Neural progenitor cell (in vitro differentiated cells): ENCODE results near the gene MYO1D. TPM values are rescaled to one million over a fixed set of nuclear protein-coding genes. Genes with fewer than 3 reads are reported as not detected.

ENCODE experiments used
- DNase-seq: peaks from one replicate; pipeline ENCODE4 v3.0.0-alpha.2; 2016; ENCODE audit warnings: low spot score
- H2AFZ ChIP-seq: fragments of 200-600 bp; sonication (generic); replicated peaks from 2 replicates; pipeline ENCODE4 v1.6.1; 2016; ENCODE audit warnings: antibody characterized with exemption
- H3F3A ChIP-seq: fragments of 200-600 bp; sonication (generic); 2 replicates; pipeline ENCODE4 v1.6.1; 2016; ENCODE audit warnings: antibody characterized with exemption, low read depth
- H3K27ac ChIP-seq: fragments of 200-600 bp; sonication (generic); 2 replicates; pipeline ENCODE4 v1.5.1; 2016; ENCODE audit warnings: mild to moderate bottlenecking
- H3K27me3 ChIP-seq: fragments of 200-600 bp; sonication (generic); 2 replicates; pipeline ENCODE4 v1.6.1; 2016; ENCODE audit warnings: mild to moderate bottlenecking, moderate library complexity
- H3K36me3 ChIP-seq: fragments of 200-600 bp; sonication (generic); 2 replicates; pipeline ENCODE4 v1.5.1; 2016
- H3K4me1 ChIP-seq: fragments of 200-600 bp; sonication (generic); 2 replicates; pipeline ENCODE4 v1.6.1; 2016; ENCODE audit warnings: mixed run types
- H3K4me2 ChIP-seq: fragments of 200-600 bp; sonication (generic); 2 replicates; pipeline ENCODE4 v1.6.1; 2016
- H3K4me3 ChIP-seq: fragments of 200-600 bp; sonication (generic); 2 replicates; pipeline ENCODE4 v1.5.1; 2016
- H3K79me2 ChIP-seq: fragments of 200-600 bp; sonication (generic); 2 replicates; pipeline ENCODE4 v1.6.1; 2016; ENCODE audit warnings: low read depth
- H3K9ac ChIP-seq: fragments of 200-600 bp; sonication (generic); 2 replicates; pipeline ENCODE4 v1.6.1; 2016
- H3K9me3 ChIP-seq: fragments of 200-600 bp; sonication (generic); 2 replicates; pipeline ENCODE4 v1.5.1; 2016; ENCODE audit warnings: low read depth
- H4K20me1 ChIP-seq: fragments of 200-600 bp; sonication (generic); 2 replicates; pipeline ENCODE4 v1.6.1; 2016; ENCODE audit warnings: low read depth
- H3K27ac Mint-ChIP-seq: 3 replicates; pipeline ENCODE4 v1.8.0; 2021; ENCODE audit warnings: mixed read lengths
- H3K27me3 Mint-ChIP-seq: 2 replicates; pipeline ENCODE4 v1.8.0; 2022; ENCODE audit warnings: low read depth, mild to moderate bottlenecking, inconsistent platforms, moderate library complexity, mixed read lengths; ENCODE audit not compliant: insufficient read depth
- H3K36me3 Mint-ChIP-seq: 3 replicates; pipeline ENCODE4 v1.8.0; 2021; ENCODE audit warnings: mixed read lengths
- H3K4me1 Mint-ChIP-seq: 3 replicates; pipeline ENCODE4 v1.8.0; 2021; ENCODE audit warnings: mixed read lengths
- H3K4me3 Mint-ChIP-seq: 3 replicates; pipeline ENCODE4 v1.8.0; 2021; ENCODE audit warnings: mild to moderate bottlenecking, moderate library complexity, mixed read lengths
- H3K9me3 Mint-ChIP-seq: 3 replicates; pipeline ENCODE4 v1.8.0; 2020; ENCODE audit warnings: mixed read lengths
- CTCF ChIP-seq: fragments of 200-600 bp; sonication (generic); IDR thresholded peaks from 2 replicates; pipeline ENCODE4 v1.5.1; 2017; ENCODE audit warnings: antibody characterized with exemption, mild to moderate bottlenecking
- EZH2 ChIP-seq: fragments of 200-600 bp; sonication (generic); IDR thresholded peaks from 2 replicates; pipeline ENCODE4 v1.6.1; 2017; ENCODE audit warnings: antibody characterized with exemption, mild to moderate bottlenecking, moderate library complexity
- EZH2phosphoT487 ChIP-seq: fragments of 200-600 bp; sonication (generic); IDR thresholded peaks from 2 replicates; pipeline ENCODE4 v1.6.1; 2017; ENCODE audit warnings: antibody characterized with exemption
- total RNA-seq: library from RNA; depleted of rRNA; stranded (reverse); fragments of >200 nt; gene quantifications from 2 replicates; pipeline ENCODE4 v1.2.3, GENCODE V29; 2015; ENCODE audit warnings: low replicate concordance

MYO1D gene
- total RNA-seq, 1 donor from 2014 or later, result 6.2 TPM

GRCh38 chr17:32514606-32515005, 362.3 kb downstream of the MYO1D start:
- Mint-ChIP-seq H3K36me3 (no peaks in the 10 kb centered on the region), H3K9me3 (no peaks in the 10 kb centered on the region), H3K4me3 (no peak overlapping the region), H3K27ac (no peak overlapping the region), H3K4me1 (peaks cover 59% of the 10 kb centered on the region), H3K27me3 (peaks cover 3% of the 10 kb centered on the region)
- Histone ChIP-seq H3K9ac (no peak overlapping the region), H3K27me3 (peaks cover 7% of the 10 kb centered on the region), H3F3A (peaks cover 30% of the 10 kb centered on the region), H4K20me1 (no peaks in the 10 kb centered on the region), H3K27ac (no peak overlapping the region), H3K4me3 (no peak overlapping the region), H3K4me1 (peaks cover 41% of the 10 kb centered on the region), H3K79me2 (no peaks in the 10 kb centered on the region), H3K4me2 (no peak overlapping the region), H2AFZ (no peak overlapping the region), H3K36me3 (no peaks in the 10 kb centered on the region), H3K9me3 (no peaks in the 10 kb centered on the region)
- DNase-seq, result no peak
- TF ChIP-seq CTCF, result no peak
- TF ChIP-seq EZH2phosphoT487, result no peak
- TF ChIP-seq EZH2, result no peak

GRCh38 chr17:32513579-32513978, 363.3 kb downstream of the MYO1D start:
- Histone ChIP-seq H3K36me3 (no peaks in the 10 kb centered on the region), H3K4me3 (no peak overlapping the region), H4K20me1 (no peaks in the 10 kb centered on the region), H2AFZ (no peak overlapping the region), H3K9me3 (no peaks in the 10 kb centered on the region), H3K4me1 (peaks cover 35% of the 10 kb centered on the region), H3K4me2 (no peak overlapping the region), H3K27ac (no peak overlapping the region), H3K79me2 (no peaks in the 10 kb centered on the region), H3K9ac (no peak overlapping the region), H3F3A (peaks cover 22% of the 10 kb centered on the region), H3K27me3 (peaks cover 6% of the 10 kb centered on the region)
- Mint-ChIP-seq H3K4me1 (peaks cover 55% of the 10 kb centered on the region), H3K36me3 (no peaks in the 10 kb centered on the region), H3K27ac (no peak overlapping the region), H3K4me3 (no peak overlapping the region), H3K9me3 (no peaks in the 10 kb centered on the region), H3K27me3 (peaks cover 3% of the 10 kb centered on the region)
- TF ChIP-seq EZH2phosphoT487 (no peak), CTCF (no peak), EZH2 (no peak)
- DNase-seq, result no peak

GRCh38 chr17:32512328-32512727, 364.6 kb downstream of the MYO1D start:
- H4K20me1 ChIP-seq, result no peaks in the 10 kb centered on the region
- Mint-ChIP-seq H3K36me3 (no peaks in the 10 kb centered on the region), H3K9me3 (no peaks in the 10 kb centered on the region), H3K4me3 (no peak overlapping the region), H3K27me3 (no peaks in the 10 kb centered on the region), H3K27ac (no peak overlapping the region), H3K4me1 (peaks cover 44% of the 10 kb centered on the region)
- peaks cover 26% of the 10 kb centered on the region for H3K4me1 ChIP-seq
- H3K4me2 ChIP-seq, result no peak overlapping the region
- no peak for TF ChIP-seq CTCF
- TF ChIP-seq EZH2, result no peak
- no peak for TF ChIP-seq EZH2phosphoT487
- no peaks in the 10 kb centered on the region for H3K79me2 ChIP-seq
- H3K9ac ChIP-seq, result no peak overlapping the region
- peaks cover 11% of the 10 kb centered on the region for H3F3A ChIP-seq
- no peaks in the 10 kb centered on the region for H3K9me3 ChIP-seq
- no peak for DNase-seq
- no peak overlapping the region for H2AFZ ChIP-seq
- no peaks in the 10 kb centered on the region for H3K27me3 ChIP-seq
- H3K27ac ChIP-seq, result no peak overlapping the region
- H3K4me3 ChIP-seq, result no peak overlapping the region
- H3K36me3 ChIP-seq, result no peaks in the 10 kb centered on the region
